Measurements from ENCODE around the gene RAB8A.
"Not testable (repeated sequence)": the region's sequence is repeated elsewhere in the genome, so short reads cannot be mapped to it uniquely, and the experiment has no call there.

RAB8A gene

DNA sequence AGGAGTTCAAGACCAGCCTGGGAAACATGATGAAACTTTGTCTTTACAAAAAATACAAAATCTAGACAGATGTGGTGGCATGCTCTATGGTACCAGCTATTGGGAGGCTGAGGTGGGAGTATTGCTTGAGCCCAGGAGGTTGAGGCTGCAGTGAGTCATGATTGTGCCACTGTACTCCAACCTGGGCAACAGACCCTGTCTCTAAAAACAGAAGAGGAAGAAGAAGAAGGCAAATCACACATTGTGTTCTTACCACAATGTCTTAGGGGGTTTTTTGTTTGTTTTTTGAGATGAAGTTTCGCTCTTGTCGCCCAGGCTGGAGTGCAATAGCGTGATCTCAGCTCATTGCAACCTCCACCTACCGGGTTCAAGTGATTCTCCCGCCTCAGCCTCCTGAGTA lies 67.2 kb downstream of the RAB8A start:
- DNase-seq (ENCODE audit: low read depth, low spot score): not testable (repeated sequence)

DNA sequence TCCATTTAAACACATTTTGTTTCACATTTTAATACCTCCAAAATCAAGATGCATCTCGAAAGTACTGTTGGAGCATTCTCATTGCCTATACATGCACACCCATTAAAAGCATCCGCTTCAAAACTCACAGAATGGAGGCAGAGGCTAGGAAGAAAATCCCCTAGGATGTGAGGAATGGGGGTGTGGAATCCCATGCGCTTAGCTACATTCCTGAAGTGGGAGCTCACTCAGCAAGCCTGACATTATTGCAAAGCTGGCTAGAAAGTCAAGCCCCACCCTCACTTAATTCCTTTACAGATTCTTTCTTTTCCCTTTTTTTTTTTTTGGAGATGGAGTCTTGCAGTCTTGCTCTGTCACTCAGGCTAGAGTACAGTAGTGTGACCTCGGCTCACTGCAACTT lies 68.9 kb downstream of the RAB8A start:
- no peak for DNase-seq (ENCODE audit: low read depth, low spot score)

Measured in brain pericyte (primary cell).